ENCODE measurements around the gene TCAF1. TPM values are rescaled to one million over a fixed set of nuclear protein-coding genes. Genes with fewer than 3 reads are reported as not detected.

TCAF1 gene
- total RNA-seq, result 57.2 and 77.1 TPM in 2 replicates

- Histone ChIP-seq H2AFZ (ENCODE audit: low read length) (peak within 1 kb of the TSS; percentile 97), H3K4me3 (ENCODE audit: insufficient read depth, low read length) (peak within 1 kb of the TSS; percentile 97), H3K4me1 (ENCODE audit: insufficient read depth, low read length) (peaks cover 16% of the 10 kb centered on the region), H3K4me2 (ENCODE audit: insufficient read depth, low read length) (peak within 1 kb of the TSS; percentile 96), H4K20me1 (ENCODE audit: insufficient read depth, low read length) (peaks cover 12% of the 10 kb centered on the region), H3K9me3 (ENCODE audit: low read depth, low read length) (no peaks in the 10 kb centered on the region), H3K27ac (ENCODE audit: low read depth, low read length) (peak within 1 kb of the TSS; percentile 82), H3K79me2 (ENCODE audit: insufficient read depth, low read length) (peaks cover 44% of the 10 kb centered on the region), H3K36me3 (ENCODE audit: insufficient read depth, low read length) (no peaks in the 10 kb centered on the region), H3K27me3 (ENCODE audit: insufficient read depth, low read length) (no peaks in the 10 kb centered on the region)
- TF ChIP-seq CTCF (IDR thresholded peaks at IDR 0.05; ENCODE audit: extremely low read depth, low read depth, low read length), result peak; percentile 51
- DNase-seq (ENCODE audit: insufficient read length, low spot score, missing footprints), result peak; percentile 99
These were observed at the start of gene TCAF1 for GRCh38 chr7:143901668-143902331. Gene TCAF1 (minus strand): TSS chr7:143902176. CDS start chr7:143876608, 25,568 bp downstream.

- no peak for TF ChIP-seq CTCF (IDR thresholded peaks at IDR 0.05; ENCODE audit: extremely low read depth, low read depth, low read length)
- Histone ChIP-seq H3K4me3 (ENCODE audit: insufficient read depth, low read length) (no peak overlapping the region), H4K20me1 (ENCODE audit: insufficient read depth, low read length) (no peaks in the 10 kb centered on the region), H3K4me2 (ENCODE audit: insufficient read depth, low read length) (no peak overlapping the region), H3K4me1 (ENCODE audit: insufficient read depth, low read length) (no peaks in the 10 kb centered on the region), H3K27me3 (ENCODE audit: insufficient read depth, low read length) (no peaks in the 10 kb centered on the region), H2AFZ (ENCODE audit: low read length) (no peak overlapping the region), H3K36me3 (ENCODE audit: insufficient read depth, low read length) (no peaks in the 10 kb centered on the region), H3K9me3 (ENCODE audit: low read depth, low read length) (no peaks in the 10 kb centered on the region), H3K79me2 (ENCODE audit: insufficient read depth, low read length) (no peaks in the 10 kb centered on the region), H3K27ac (ENCODE audit: low read depth, low read length) (no peak overlapping the region)
- no peak for DNase-seq (ENCODE audit: insufficient read length, low spot score, missing footprints)
These were observed 46.8 kb upstream of the TCAF1 start for GRCh38 chr7:143948733-143949132.

GRCh38 chr7:143947111-143947510 lies 45.1 kb upstream of the TCAF1 start:
- Histone ChIP-seq H3K27ac (ENCODE audit: low read depth, low read length) (no peak overlapping the region), H3K4me1 (ENCODE audit: insufficient read depth, low read length) (no peaks in the 10 kb centered on the region), H3K27me3 (ENCODE audit: insufficient read depth, low read length) (no peaks in the 10 kb centered on the region), H4K20me1 (ENCODE audit: insufficient read depth, low read length) (no peaks in the 10 kb centered on the region), H3K9me3 (ENCODE audit: low read depth, low read length) (no peaks in the 10 kb centered on the region), H2AFZ (ENCODE audit: low read length) (no peak overlapping the region), H3K4me3 (ENCODE audit: insufficient read depth, low read length) (no peak overlapping the region), H3K4me2 (ENCODE audit: insufficient read depth, low read length) (no peak overlapping the region), H3K79me2 (ENCODE audit: insufficient read depth, low read length) (no peaks in the 10 kb centered on the region), H3K36me3 (ENCODE audit: insufficient read depth, low read length) (no peaks in the 10 kb centered on the region)
- TF ChIP-seq CTCF (IDR thresholded peaks at IDR 0.05; ENCODE audit: extremely low read depth, low read depth, low read length), result no peak
- DNase-seq (ENCODE audit: insufficient read length, low spot score, missing footprints), result no peak

- Histone ChIP-seq H3K4me1 (ENCODE audit: insufficient read depth, low read length) (no peaks in the 10 kb centered on the region), H3K36me3 (ENCODE audit: insufficient read depth, low read length) (no peaks in the 10 kb centered on the region), H4K20me1 (ENCODE audit: insufficient read depth, low read length) (no peaks in the 10 kb centered on the region), H2AFZ (ENCODE audit: low read length) (no peak overlapping the region), H3K4me2 (ENCODE audit: insufficient read depth, low read length) (no peak overlapping the region), H3K9me3 (ENCODE audit: low read depth, low read length) (no peaks in the 10 kb centered on the region), H3K27ac (ENCODE audit: low read depth, low read length) (no peak overlapping the region), H3K4me3 (ENCODE audit: insufficient read depth, low read length) (no peak overlapping the region), H3K79me2 (ENCODE audit: insufficient read depth, low read length) (no peaks in the 10 kb centered on the region), H3K27me3 (ENCODE audit: insufficient read depth, low read length) (no peaks in the 10 kb centered on the region)
- DNase-seq (ENCODE audit: insufficient read length, low spot score, missing footprints), result no peak
- TF ChIP-seq CTCF (IDR thresholded peaks at IDR 0.05; ENCODE audit: extremely low read depth, low read depth, low read length), result no peak
These were observed 43.4 kb upstream of the TCAF1 start for GRCh38 chr7:143945423-143945822.

All from osteoblast (primary cell).